Cardiac septum (tissue), 1 donor: Measurements from ENCODE around the gene CCDC30. TPM values are rescaled to one million over a fixed set of nuclear protein-coding genes. Genes with fewer than 3 reads are reported as not detected.
"Not testable (repeated sequence)": the region's sequence is repeated elsewhere in the genome, so short reads cannot be mapped to it uniquely, and the experiment has no call there.

Experiments used
- DNase-seq: peaks from one replicate; pipeline ENCODE4 v3.0.0-alpha.2; 2020; ENCODE audit warnings: low spot score
- intact Hi-C: fragments of 100-400 bp; cut with DNase I; formaldehyde crosslinking; loops from one replicate; pipeline ENCODE4 v1.14.0; 2022
- total RNA-seq: library from RNA; stranded (reverse); fragmentation: NEBNext Ultra II Directional; extraction: Animal tissue kit (Norgen Biotek cat#: 25700); gene quantifications from one replicate; pipeline ENCODE4 v1.2.1, GENCODE V29; 2021
- donor health status: DM: no; HTN: no; CAD: no.

CCDC30 gene
- total RNA-seq, 1 donor from 2014 or later = 2.0 TPM

GRCh38 chr1:42442662-42443061, 20.4 kb upstream of the CCDC30 start:
- intact Hi-C loops = no loop called here
- DNase-seq = no peak

GRCh38 chr1:42449256-42449655, 13.8 kb upstream of the CCDC30 start:
- intact Hi-C loops = no loop called here
- no peak for DNase-seq

- intact Hi-C loops = no loop called here
- no peak for DNase-seq
Measured at GRCh38 chr1:42450061-42450460, 13.0 kb upstream of the CCDC30 start.

- no peak for DNase-seq
Measured at GRCh38 chr1:42453386-42453785, 9.7 kb upstream of the CCDC30 start.

GRCh38 chr1:42454403-42454802, 8.7 kb upstream of the CCDC30 start:
- intact Hi-C loops = no loop called here
- no peak for DNase-seq

More at GRCh38 chr1:42453386-42453785, 9.7 kb upstream of the CCDC30 start:
- intact Hi-C loops = no loop called here

GRCh38 chr1:42456010-42456753, 6.9 kb upstream of the CCDC30 start, which contains the start of the genes PPCS and ZMYND12:
TSS of gene PPCS (plus strand) at chr1:42456543. CDS start at chr1:42456566, 23 bp downstream.
TSS of gene ZMYND12 (minus strand) at chr1:42456022. CDS start at chr1:42455997, 25 bp downstream.
- intact Hi-C loops = loop anchor here (1.0 to 5.0 kb wide), 3 partner anchors 74 to 226 kb away; partner anchors contain the start of genes FOXJ3, RIMKLA and YBX1
- peak; percentile 91 for DNase-seq

- intact Hi-C loops = loop anchor here (1.0 to 5.0 kb wide), 3 partner anchors 74 to 226 kb away; partner anchors contain the start of genes FOXJ3, RIMKLA and YBX1
- DNase-seq = peak; percentile 86
Measured at GRCh38 chr1:42456754-42457089, 6.4 kb upstream of the CCDC30 start.

- no peak for DNase-seq
- intact Hi-C loops = no loop called here
Measured at GRCh38 chr1:42461196-42461595, 1.9 kb upstream of the CCDC30 start.

- intact Hi-C loops = no loop called here
- no peak for DNase-seq
Measured at GRCh38 chr1:42463921-42464320, 835 bp downstream of the CCDC30 start.

- DNase-seq = no peak
- intact Hi-C loops = no loop called here
Measured at GRCh38 chr1:42466030-42466429, 2.9 kb downstream of the CCDC30 start.

- DNase-seq = no peak
- intact Hi-C loops = no loop called here
Measured at GRCh38 chr1:42469727-42470126, 6.6 kb downstream of the CCDC30 start.

GRCh38 chr1:42476605-42477004, 13.5 kb downstream of the CCDC30 start:
- no peak for DNase-seq
- intact Hi-C loops = no loop called here

- intact Hi-C loops, DNase-seq: not testable (repeated sequence)
Measured at GRCh38 chr1:42477354-42477753, 14.3 kb downstream of the CCDC30 start.

GRCh38 chr1:42477775-42478174, 14.7 kb downstream of the CCDC30 start:
- intact Hi-C loops = no loop called here
- no peak for DNase-seq

GRCh38 chr1:42479621-42480020, 16.5 kb downstream of the CCDC30 start:
- intact Hi-C loops = no loop called here
- DNase-seq = no peak

GRCh38 chr1:42480921-42481320, 17.8 kb downstream of the CCDC30 start:
- DNase-seq = no peak
- intact Hi-C loops = no loop called here

- intact Hi-C loops = no loop called here
- no peak for DNase-seq
Measured at GRCh38 chr1:42482635-42483153, 19.6 kb downstream of the CCDC30 start.

GRCh38 chr1:42484382-42484781, 21.3 kb downstream of the CCDC30 start:
- DNase-seq = no peak
- intact Hi-C loops = no loop called here

- DNase-seq = no peak
- intact Hi-C loops = no loop called here
Measured at GRCh38 chr1:42490237-42490636, 27.2 kb downstream of the CCDC30 start.

GRCh38 chr1:42502031-42502430, 38.9 kb downstream of the CCDC30 start:
- intact Hi-C loops, DNase-seq: not testable (repeated sequence)

- no peak for DNase-seq
- intact Hi-C loops = no loop called here
Measured at GRCh38 chr1:42504535-42505128, 41.5 kb downstream of the CCDC30 start.
